ENCODE measurements around the gene GLS.

DNA sequence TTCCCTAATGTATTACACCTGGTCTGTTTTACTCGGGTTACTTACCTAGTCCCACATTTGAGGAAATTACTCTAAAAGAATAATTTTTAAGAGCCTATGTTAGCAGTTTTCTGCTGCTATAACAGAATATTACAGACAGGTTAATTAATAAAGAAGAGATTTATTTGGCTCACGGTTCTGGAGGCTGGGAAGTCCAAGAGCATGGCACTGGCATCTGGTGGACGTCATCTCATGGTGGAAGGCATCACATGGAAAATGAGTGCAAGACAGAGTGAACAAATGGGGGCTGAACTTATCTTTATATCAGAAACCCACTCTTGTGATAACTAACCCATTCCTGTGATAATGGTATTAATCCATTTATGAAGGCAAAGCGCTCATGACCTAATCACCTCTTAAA lies 12.8 kb upstream of the GLS start:
- TF ChIP-seq SPI1 (IDR thresholded peaks at IDR 0.05; ENCODE audit: borderline replicate concordance, low read depth) (no peak), CTCF (IDR thresholded peaks at IDR 0.05; ENCODE audit: insufficient read depth, low read length) (no peak), REST (IDR thresholded peaks at IDR 0.05; ENCODE audit: insufficient replicate concordance, low read depth) (no peak), GABPA (IDR thresholded peaks at IDR 0.05; ENCODE audit: low read depth) (no peak)
